CD4-positive, alpha-beta T cell (primary cell): Measurements from ENCODE around the gene INTS11. TPM values are rescaled to one million over a fixed set of nuclear protein-coding genes. Genes with fewer than 3 reads are reported as not detected.
A peak's percentile ranks its signal among the peaks of the same experiment; 100 is the strongest.

Source experiments
- ATAC-seq: fragments of 200-7000 bp; cut with Tn5 transposase; one replicate; pipeline ENCODE4 v1.10.0; 2022; ENCODE audit warnings: mild to moderate bottlenecking; ENCODE audit not compliant: poor library complexity
- CTCF ChIA-PET: fragments of 350-600 bp; sonication (Branson Sonifier 250); formaldehyde crosslinking; loops from one replicate; lab custom pipeline; 2021; ENCODE audit warnings: antibody characterized with exemption, inconsistent platforms; lab: Charles Lee
- POLR2A ChIA-PET: fragments of 350-600 bp; sonication (Branson Sonifier 250); formaldehyde crosslinking; loops from one replicate; lab custom pipeline; 2021; ENCODE audit warnings: antibody characterized with exemption, inconsistent platforms; lab: Charles Lee
- DNase-seq, 14 experiments: peaks; one replicate each; pipeline ENCODE4 v3.0.0-alpha.2; 2013 to 2020; ENCODE audit warnings: mixed read lengths in 2 of 14
- H3K27ac ChIP-seq, 2 donors: one replicate each; pipeline versions ENCODE4 v1.5.1 to v1.7.0; 2013; ENCODE audit warnings: low read length in 2 of 2, low read depth in 1 of 2, mild to moderate bottlenecking in 1 of 2
- H3K27me3 ChIP-seq, 2 experiments: 1 replicate in 1 of 2; 2 replicates in 1 of 2; pipeline versions ENCODE4 v1.6.1 to v1.7.0; 2013; ENCODE audit warnings: low read length in 2 of 2, control low read depth in 1 of 2, mild to moderate bottlenecking in 1 of 2, moderate library complexity in 1 of 2; ENCODE audit not compliant: insufficient read depth in 2 of 2, control insufficient read depth in 1 of 2
- H3K36me3 ChIP-seq: one replicate; pipeline ENCODE4 v1.6.1; 2013; ENCODE audit warnings: low read length, control low read depth; ENCODE audit not compliant: insufficient read depth
- H3K4me1 ChIP-seq: one replicate; pipeline ENCODE4 v1.6.1; 2013; ENCODE audit warnings: low read length, control low read depth; ENCODE audit not compliant: insufficient read depth
- H3K4me3 ChIP-seq: one replicate; pipeline ENCODE4 v1.5.1; 2013; ENCODE audit warnings: mild to moderate bottlenecking, low read length, moderate library complexity
- H3K9me3 ChIP-seq, 2 experiments: 1 replicate in 1 of 2; 2 replicates in 1 of 2; pipeline versions ENCODE4 v1.6.1 to v1.7.0; 2013; ENCODE audit warnings: low read length in 2 of 2, mild to moderate bottlenecking in 2 of 2, control low read depth in 1 of 2, moderate library complexity in 1 of 2; ENCODE audit not compliant: control insufficient read depth in 1 of 2, insufficient read depth in 1 of 2
- H3K27ac Mint-ChIP-seq: one replicate; pipeline ENCODE4 v1.8.0; 2020; ENCODE audit warnings: mixed read lengths
- H3K27me3 Mint-ChIP-seq: one replicate; pipeline ENCODE4 v1.8.0; 2021; ENCODE audit warnings: mixed read lengths
- H3K36me3 Mint-ChIP-seq: one replicate; pipeline ENCODE4 v1.8.0; 2021; ENCODE audit warnings: low read depth, mixed read lengths
- H3K4me1 Mint-ChIP-seq: one replicate; pipeline ENCODE4 v1.8.0; 2021; ENCODE audit warnings: low read depth, mixed read lengths
- H3K4me3 Mint-ChIP-seq: one replicate; pipeline ENCODE4 v1.8.0; 2020; ENCODE audit warnings: mild to moderate bottlenecking, mixed read lengths
- H3K9me3 Mint-ChIP-seq: one replicate; pipeline ENCODE4 v1.8.0; 2020; ENCODE audit warnings: mixed read lengths
- intact Hi-C, 2 experiments: fragments of 100-400 bp; cut with DNase I in 1 of 2; cut with micrococcal nuclease in 1 of 2; formaldehyde crosslinking; loops; one replicate each; pipeline versions ENCODE4 v1.15.1 to v1.9.0; 2023 to 2025; cut with DNase I, micrococcal nuclease
- total RNA-seq, 174 experiments: library from RNA in 2 of 174; stranded (reverse) in 2 of 174; gene quantifications; one replicate each; pipeline ENCODE4 v1.2.3 and lab custom pipeline; 2021 to 2026
- TF ChIP-seq, protein P1 (sequence below): fragments of 200-600 bp; IDR thresholded peaks from one replicate; pipeline ENCODE4 v1.8.0; 2022; ENCODE audit warnings: antibody characterized with exemption, mild to moderate bottlenecking

Gene INTS11
- total RNA-seq, 2 experiments from 2014 or later = 130 to 137 TPM

DNA sequence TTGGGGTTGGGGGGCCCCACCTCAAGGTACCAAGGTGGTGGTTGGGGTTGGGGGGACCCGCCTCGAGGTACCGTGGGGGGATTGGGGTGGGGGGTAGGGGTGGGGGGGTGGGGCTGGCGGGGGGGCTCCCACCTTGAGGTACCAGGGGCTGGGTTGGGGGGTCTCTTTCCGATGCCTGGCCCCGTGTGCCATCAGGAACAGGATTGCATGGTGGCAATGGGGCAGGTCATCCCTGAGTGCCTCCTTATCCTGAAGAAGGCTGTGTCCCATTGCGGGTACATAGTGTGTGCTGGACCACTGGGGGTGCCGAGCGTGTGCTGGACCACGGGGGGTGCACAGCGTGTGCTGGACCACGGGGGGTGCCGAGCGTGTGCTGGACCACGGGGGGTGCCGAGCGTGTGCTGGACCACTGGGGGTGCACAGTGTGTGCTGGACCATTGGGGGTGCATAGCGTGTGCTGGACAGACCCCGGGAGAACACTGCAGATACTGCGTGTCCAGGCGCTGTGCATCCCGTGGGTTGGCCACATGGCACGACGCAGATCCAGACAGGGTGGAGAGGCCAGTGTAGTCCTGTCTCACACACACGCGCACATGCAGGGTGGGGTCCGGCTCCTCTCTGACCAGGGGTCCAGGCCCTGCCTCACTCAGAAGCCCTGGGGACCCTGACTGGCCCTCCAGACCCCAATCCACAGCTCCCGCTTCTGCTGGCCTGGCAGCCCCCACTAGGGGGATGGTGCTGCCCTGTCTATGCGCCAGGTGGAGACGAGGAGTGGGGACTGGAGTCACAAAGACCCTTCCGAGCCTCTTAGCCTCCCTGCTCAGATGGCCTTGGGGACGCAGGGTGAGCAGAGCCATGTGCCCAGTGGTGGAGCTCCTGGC lies 40.0 kb downstream of the INTS11 start:
- no peaks in the 10 kb centered on the region for H3K27me3 Mint-ChIP-seq
- no peak for ATAC-seq

DNA sequence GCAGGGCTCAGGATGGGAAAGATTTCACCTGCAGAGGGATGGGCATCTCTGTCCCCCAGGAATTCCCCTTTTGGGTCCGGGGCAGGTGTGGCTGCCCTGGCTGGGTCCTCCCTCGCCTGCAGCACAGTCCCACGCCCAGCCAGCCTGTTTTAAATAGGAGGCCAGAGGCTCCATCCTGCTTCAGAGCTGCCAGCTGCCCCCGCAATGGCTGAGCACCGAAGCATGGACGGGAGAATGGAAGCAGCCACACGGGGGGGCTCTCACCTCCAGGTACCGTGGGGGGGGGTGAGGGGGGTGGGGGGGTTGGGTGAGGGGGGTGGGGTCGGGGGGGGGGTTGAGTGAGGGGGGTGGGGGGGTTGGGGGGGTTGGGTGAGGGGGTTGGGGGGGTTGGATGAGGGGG lies 40.6 kb downstream of the INTS11 start:
- H3K27me3 Mint-ChIP-seq = no peaks in the 10 kb centered on the region
- H3K9me3 Mint-ChIP-seq = no peaks in the 10 kb centered on the region
- Histone ChIP-seq H3K27ac (no peak overlapping the region), H3K9me3 (peaks cover 0 to 3% of the 10 kb centered on the region in 2 experiments), H3K4me1 (no peaks in the 10 kb centered on the region), H3K36me3 (no peaks in the 10 kb centered on the region), H3K4me3 (no peak overlapping the region), H3K27me3 (no peaks in the 10 kb centered on the region)
- no peak overlapping the region for H3K4me3 Mint-ChIP-seq
- H3K36me3 Mint-ChIP-seq = no peaks in the 10 kb centered on the region
- POLR2A ChIA-PET = interaction anchor here (0.6 kb wide), 1 partner anchor 105 kb away, joined by 3 read pairs; no protein-coding TSS in a partner anchor
- CTCF ChIA-PET = no interaction called here
- H3K27ac Mint-ChIP-seq = no peak overlapping the region
- TF ChIP-seq, protein P1, sequence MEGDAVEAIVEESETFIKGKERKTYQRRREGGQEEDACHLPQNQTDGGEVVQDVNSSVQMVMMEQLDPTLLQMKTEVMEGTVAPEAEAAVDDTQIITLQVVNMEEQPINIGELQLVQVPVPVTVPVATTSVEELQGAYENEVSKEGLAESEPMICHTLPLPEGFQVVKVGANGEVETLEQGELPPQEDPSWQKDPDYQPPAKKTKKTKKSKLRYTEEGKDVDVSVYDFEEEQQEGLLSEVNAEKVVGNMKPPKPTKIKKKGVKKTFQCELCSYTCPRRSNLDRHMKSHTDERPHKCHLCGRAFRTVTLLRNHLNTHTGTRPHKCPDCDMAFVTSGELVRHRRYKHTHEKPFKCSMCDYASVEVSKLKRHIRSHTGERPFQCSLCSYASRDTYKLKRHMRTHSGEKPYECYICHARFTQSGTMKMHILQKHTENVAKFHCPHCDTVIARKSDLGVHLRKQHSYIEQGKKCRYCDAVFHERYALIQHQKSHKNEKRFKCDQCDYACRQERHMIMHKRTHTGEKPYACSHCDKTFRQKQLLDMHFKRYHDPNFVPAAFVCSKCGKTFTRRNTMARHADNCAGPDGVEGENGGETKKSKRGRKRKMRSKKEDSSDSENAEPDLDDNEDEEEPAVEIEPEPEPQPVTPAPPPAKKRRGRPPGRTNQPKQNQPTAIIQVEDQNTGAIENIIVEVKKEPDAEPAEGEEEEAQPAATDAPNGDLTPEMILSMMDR = no peak
- intact Hi-C loops = no loop called here
- no peaks in the 10 kb centered on the region for H3K4me1 Mint-ChIP-seq
- no peak for DNase-seq
- ATAC-seq = no peak

More for the DNA sequence above, 40.0 kb downstream of the INTS11 start:
- POLR2A ChIA-PET = no interaction called here
- Mint-ChIP-seq H3K27ac (no peak overlapping the region), H3K9me3 (no peaks in the 10 kb centered on the region), H3K36me3 (no peaks in the 10 kb centered on the region), H3K4me1 (no peaks in the 10 kb centered on the region), H3K4me3 (no peak overlapping the region)
- CTCF ChIA-PET = no interaction called here
- no peaks in the 10 kb centered on the region for H3K4me1 ChIP-seq
- intact Hi-C loops = no loop called here
- no peaks in the 10 kb centered on the region for H3K27me3 ChIP-seq
- no peak overlapping the region for H3K27ac ChIP-seq
- no peak overlapping the region for H3K4me3 ChIP-seq
- peak in 1 of 14 experiments; percentile 25 for DNase-seq
- H3K9me3 ChIP-seq = peaks cover 0 to 3% of the 10 kb centered on the region in 2 experiments
- H3K36me3 ChIP-seq = no peaks in the 10 kb centered on the region
- TF ChIP-seq, protein P1 = no peak

DNA sequence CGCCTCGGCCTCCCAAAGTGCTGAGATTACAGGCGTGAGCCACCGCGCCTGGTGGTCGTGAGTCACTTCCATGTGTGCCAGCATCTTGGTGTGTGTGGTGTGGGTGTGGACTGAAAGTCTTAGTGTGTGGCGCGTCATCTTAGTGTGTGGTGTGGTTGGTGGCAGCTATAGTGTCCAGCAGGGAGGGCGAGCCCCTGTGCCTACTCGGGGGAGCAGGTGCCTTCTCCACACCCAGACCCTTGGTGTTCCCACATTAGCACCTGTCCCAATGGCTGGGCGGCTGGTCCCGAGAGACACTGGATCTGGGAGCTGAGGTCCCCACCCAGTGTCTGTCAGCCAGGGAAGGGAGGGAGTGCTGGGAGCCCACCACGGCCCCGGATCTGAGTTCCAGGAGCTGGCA lies 41.5 kb downstream of the INTS11 start:
- Histone ChIP-seq H3K9me3 (peaks cover 0 to 3% of the 10 kb centered on the region in 2 experiments), H3K4me1 (no peaks in the 10 kb centered on the region), H3K27ac (no peak overlapping the region), H3K27me3 (no peaks in the 10 kb centered on the region), H3K36me3 (no peaks in the 10 kb centered on the region), H3K4me3 (no peak overlapping the region)
- POLR2A ChIA-PET = no interaction called here
- H3K9me3 Mint-ChIP-seq = no peaks in the 10 kb centered on the region
- DNase-seq (peak in 1 of 14 experiments; percentile 36), ATAC-seq (no peak)
- no peaks in the 10 kb centered on the region for H3K4me1 Mint-ChIP-seq
- H3K27ac Mint-ChIP-seq = no peak overlapping the region
- H3K36me3 Mint-ChIP-seq = no peaks in the 10 kb centered on the region
- no peak overlapping the region for H3K4me3 Mint-ChIP-seq
- CTCF ChIA-PET = no interaction called here
- TF ChIP-seq, protein P1 = no peak
- no peaks in the 10 kb centered on the region for H3K27me3 Mint-ChIP-seq
- intact Hi-C loops = no loop called here
